MM.1S (cell line): Measurements from ENCODE around the gene ZDHHC11.
"Not testable (repeated sequence)": the region's sequence is repeated elsewhere in the genome, so short reads cannot be mapped to it uniquely, and the experiment has no call there.

ENCODE experiments used
- CTCF ChIP-seq: fragments of 300-600 bp; sonication (generic); IDR thresholded peaks from 2 replicates; pipeline ENCODE4 v1.5.1; 2016; ENCODE audit warnings: antibody characterized with exemption, low read length, mixed read lengths
- EZH2 ChIP-seq: fragments of 300-600 bp; sonication (generic); optimal IDR thresholded peaks from 2 replicates; pipeline ENCODE3; 2017; ENCODE audit warnings: low read depth, mild to moderate bottlenecking, antibody characterized with exemption, low read length, mixed read lengths

- TF ChIP-seq EZH2, CTCF: not testable (repeated sequence)
These were observed 75.2 kb downstream of the ZDHHC11 start for GRCh38 chr5:775595-775960.
